ENCODE results near the gene TMEM106B. TPM values are rescaled to one million over a fixed set of nuclear protein-coding genes. Genes with fewer than 3 reads are reported as not detected.
A peak's percentile ranks its signal among the peaks of the same experiment; 100 is the strongest.
"Not testable (repeated sequence)": the region's sequence is repeated elsewhere in the genome, so short reads cannot be mapped to it uniquely, and the experiment has no call there.

The TMEM106B gene
- total and polyA plus RNA-seq, 2 experiments from 2014 or later: 48.7 to 80.5 TPM

DNA sequence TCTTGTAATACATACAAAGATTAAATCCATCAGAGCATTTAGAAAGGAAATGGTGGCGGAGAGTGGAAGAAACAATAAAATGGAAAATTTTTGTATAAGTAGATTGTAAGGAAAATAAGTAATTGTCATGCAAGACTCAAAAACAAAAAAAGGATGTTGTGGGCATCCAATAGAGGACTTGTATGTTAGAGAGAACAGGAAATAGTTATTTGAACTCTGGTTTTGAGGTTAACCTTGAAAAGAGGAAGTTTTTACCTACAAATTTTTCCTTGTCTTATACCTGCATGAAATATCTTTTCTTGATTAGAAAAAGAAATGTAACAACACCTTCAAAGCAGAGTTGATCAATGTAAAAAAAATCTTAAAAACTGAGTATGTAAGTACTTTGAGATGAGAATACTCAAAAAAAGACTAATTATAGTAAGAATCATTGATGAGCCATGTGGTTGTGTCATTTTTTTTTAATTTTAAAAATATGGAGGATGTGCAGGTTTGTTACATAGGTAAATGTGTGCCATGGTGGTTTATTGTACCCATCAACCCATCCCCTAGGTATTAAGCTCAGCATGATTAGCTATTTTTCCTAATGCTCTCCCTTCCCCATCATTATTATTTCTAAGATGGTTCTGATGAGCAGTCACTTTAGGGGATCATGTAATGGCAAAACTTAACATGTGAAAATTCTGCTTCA, 11.9 kb downstream of the TMEM106B start:
- Histone ChIP-seq H3K4me2 (ENCODE audit: unreplicated experiment) (no peak overlapping the region), H2AFZ (no peak overlapping the region), H3K36me3 (ENCODE audit: low read depth) (peaks cover 19% of the 10 kb centered on the region), H3K9me2 (ENCODE audit: insufficient read depth) (no peaks in the 10 kb centered on the region), H3F3A (ENCODE audit: insufficient read depth) (no peaks in the 10 kb centered on the region), H3K9me3 (ENCODE audit: low read depth) (no peaks in the 10 kb centered on the region), H3K27ac (no peak overlapping the region), H3K27me3 (replicated peaks; ENCODE audit: insufficient read depth) (no peaks in the 10 kb centered on the region), H3K9ac (no peak overlapping the region), H3K4me3 (no peak overlapping the region), H3K79me2 (ENCODE audit: insufficient read depth) (no peaks in the 10 kb centered on the region), H3K4me1 (ENCODE audit: insufficient read depth) (no peaks in the 10 kb centered on the region), H4K20me1 (ENCODE audit: insufficient read depth) (no peaks in the 10 kb centered on the region)
- 43 to 57% methylated on average over 1 of the region's 1 CpG for WGBS, 2 experiments (ENCODE audit: low coverage in 1 of 2, low lambda C conversion rate in 2 of 2, missing lambda C conversion rate in 2 of 2)
- TF ChIP-seq EZH2 (IDR thresholded peaks at IDR 0.05; ENCODE audit: insufficient read depth, poor library complexity, severe bottlenecking) (no peak), EZH2phosphoT487 (IDR thresholded peaks at IDR 0.05; ENCODE audit: insufficient read depth, low read depth) (no peak)
- in situ Hi-C loops (cut with MboI): no loop called here
- DNase-seq: no peak

DNA sequence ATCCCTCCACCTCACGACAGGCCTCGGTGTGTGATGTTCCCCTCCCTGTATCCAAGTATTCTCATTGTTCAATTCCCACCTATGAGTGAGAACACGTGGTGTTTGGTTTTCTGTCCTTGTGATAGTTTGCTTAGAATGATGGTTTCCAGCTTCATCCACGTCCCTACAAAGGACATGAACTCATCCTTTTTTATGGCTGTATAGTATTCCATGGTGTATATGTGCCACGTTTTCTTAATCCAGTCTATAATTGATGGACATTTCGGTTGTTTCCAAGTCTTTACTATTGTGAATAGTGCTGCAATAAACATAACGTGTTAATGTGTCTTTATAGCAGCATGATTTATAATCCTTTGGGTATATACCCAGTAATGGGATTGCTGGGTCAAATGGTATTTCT, 13.9 kb downstream of the TMEM106B start:
- in situ Hi-C loops (cut with MboI); H2AFZ ChIP-seq: not testable (repeated sequence)

DNA sequence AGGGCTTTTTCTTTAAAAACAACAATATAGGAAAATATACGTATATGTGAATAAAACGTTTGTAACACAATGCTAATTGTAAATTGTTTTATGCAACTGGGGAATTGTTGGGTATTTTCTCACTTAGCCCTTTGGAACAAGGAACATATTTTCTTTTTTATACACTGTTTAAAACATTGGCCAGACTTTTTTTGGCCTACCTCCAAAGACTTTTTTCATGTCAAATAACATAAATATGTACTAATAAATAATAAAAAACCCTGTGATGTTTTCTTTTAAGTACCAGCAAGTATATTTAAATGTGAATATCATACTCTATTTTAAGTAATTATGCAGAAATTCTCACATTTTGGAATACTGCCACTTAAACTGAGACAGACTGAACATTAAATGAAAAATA, 15.7 kb downstream of the TMEM106B start:
- no peak overlapping the region for H2AFZ ChIP-seq
- no peak overlapping the region for H3K9ac ChIP-seq
- no peak for TF ChIP-seq EZH2phosphoT487 (IDR thresholded peaks at IDR 0.05; ENCODE audit: insufficient read depth, low read depth)
- no peak overlapping the region for H3K4me2 ChIP-seq (ENCODE audit: unreplicated experiment)
- no peaks in the 10 kb centered on the region for H3K9me3 ChIP-seq (ENCODE audit: low read depth)
- no peak overlapping the region for H3K4me3 ChIP-seq
- no peaks in the 10 kb centered on the region for H3K79me2 ChIP-seq (ENCODE audit: insufficient read depth)
- no peaks in the 10 kb centered on the region for H4K20me1 ChIP-seq (ENCODE audit: insufficient read depth)
- no peak for DNase-seq
- no peaks in the 10 kb centered on the region for H3K27me3 ChIP-seq (replicated peaks; ENCODE audit: insufficient read depth)
- peaks cover 5% of the 10 kb centered on the region; the same call in 1 of the 2 replicates for H3K4me1 ChIP-seq (ENCODE audit: insufficient read depth)
- no peaks in the 10 kb centered on the region for H3K9me2 ChIP-seq (ENCODE audit: insufficient read depth)
- H3K36me3 ChIP-seq (ENCODE audit: low read depth): 0 out of 2 replicates have a peak, but pooled peaks cover 6% of the 10 kb centered on the region
- in situ Hi-C loops (cut with MboI): no loop called here
- 73 to 78% methylated on average over 2 of the region's 2 CpGs for WGBS, 2 experiments (ENCODE audit: low coverage in 1 of 2, low lambda C conversion rate in 2 of 2, missing lambda C conversion rate in 2 of 2)
- no peak overlapping the region for H3K27ac ChIP-seq
- no peaks in the 10 kb centered on the region for H3F3A ChIP-seq (ENCODE audit: insufficient read depth)

More for the DNA sequence above, 13.9 kb downstream of the TMEM106B start:
- not testable (repeated sequence) for H3K4me2 ChIP-seq (ENCODE audit: unreplicated experiment); H3K9me2 ChIP-seq (ENCODE audit: insufficient read depth); H3K9me3 ChIP-seq (ENCODE audit: low read depth); H4K20me1 ChIP-seq (ENCODE audit: insufficient read depth); H3K4me3 ChIP-seq; H3F3A ChIP-seq (ENCODE audit: insufficient read depth); H3K9ac ChIP-seq; H3K79me2 ChIP-seq (ENCODE audit: insufficient read depth); DNase-seq; H3K4me1 ChIP-seq (ENCODE audit: insufficient read depth); H3K36me3 ChIP-seq (ENCODE audit: low read depth); H3K27ac ChIP-seq; H3K27me3 ChIP-seq (replicated peaks; ENCODE audit: insufficient read depth)
- 77 to 81% methylated on average over 7 of the region's 7 CpGs for WGBS, 2 experiments (ENCODE audit: low coverage in 1 of 2, low lambda C conversion rate in 2 of 2, missing lambda C conversion rate in 2 of 2)

DNA sequence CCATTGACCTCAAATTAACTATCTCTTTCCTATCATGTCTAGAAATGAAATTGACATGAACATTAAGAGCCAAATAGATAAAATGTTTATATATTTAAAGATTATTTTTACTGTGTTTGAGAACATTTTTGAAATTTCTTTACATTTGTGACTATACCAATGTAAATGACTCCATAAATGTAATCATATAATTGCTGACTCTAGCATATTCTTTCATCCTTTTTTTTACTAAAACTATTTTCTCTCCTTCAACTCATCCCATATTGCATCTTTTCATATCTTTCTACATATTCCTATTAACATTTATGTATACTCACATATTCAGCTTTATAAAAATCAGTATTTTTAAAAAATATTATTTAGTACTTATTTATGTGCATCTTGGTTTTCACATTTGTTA, 16.9 kb downstream of the TMEM106B start:
- Histone ChIP-seq H3K4me2 (ENCODE audit: unreplicated experiment) (no peak overlapping the region), H4K20me1 (ENCODE audit: insufficient read depth) (no peaks in the 10 kb centered on the region), H3K9me3 (ENCODE audit: low read depth) (no peaks in the 10 kb centered on the region), H3K27me3 (replicated peaks; ENCODE audit: insufficient read depth) (no peaks in the 10 kb centered on the region), H3K36me3 (ENCODE audit: low read depth) (peaks cover 11% of the 10 kb centered on the region), H3K4me1 (ENCODE audit: insufficient read depth) (peaks cover 5% of the 10 kb centered on the region; the same call in 1 of the 2 replicates), H3K9me2 (ENCODE audit: insufficient read depth) (no peaks in the 10 kb centered on the region), H3K27ac (no peak overlapping the region), H3K4me3 (no peak overlapping the region), H2AFZ (no peak overlapping the region), H3K79me2 (ENCODE audit: insufficient read depth) (no peaks in the 10 kb centered on the region), H3K9ac (no peak overlapping the region), H3F3A (ENCODE audit: insufficient read depth) (no peaks in the 10 kb centered on the region)
- no peak for DNase-seq
- in situ Hi-C loops (cut with MboI): no loop called here
- TF ChIP-seq EZH2 (IDR thresholded peaks at IDR 0.05; ENCODE audit: insufficient read depth, poor library complexity, severe bottlenecking) (no peak), EZH2phosphoT487 (IDR thresholded peaks at IDR 0.05; ENCODE audit: insufficient read depth, low read depth) (no peak)

DNA sequence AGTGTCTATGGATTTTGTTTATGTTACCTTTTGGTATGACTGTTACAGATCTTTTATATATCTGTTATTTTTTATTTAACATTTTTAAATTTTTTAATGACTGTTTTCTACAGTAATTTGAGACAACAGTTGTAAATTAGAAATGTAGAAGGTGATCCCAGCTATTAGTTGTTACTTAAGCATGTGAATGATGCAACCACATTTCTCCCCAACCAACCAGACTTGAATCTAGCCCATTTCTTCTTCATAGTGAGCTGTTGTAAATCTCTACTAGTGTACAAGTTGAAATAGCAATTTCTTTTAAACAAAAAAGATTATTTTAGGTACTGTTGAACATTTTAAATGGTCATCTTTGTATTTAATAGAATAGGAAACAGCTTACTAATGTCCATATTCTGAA, 18.0 kb downstream of the TMEM106B start:
- in situ Hi-C loops (cut with MboI): no loop called here
- no peaks in the 10 kb centered on the region for H4K20me1 ChIP-seq (ENCODE audit: insufficient read depth)
- no peak overlapping the region for H3K9ac ChIP-seq
- peaks cover 11% of the 10 kb centered on the region for H3K36me3 ChIP-seq (ENCODE audit: low read depth)
- H3K4me2 ChIP-seq (ENCODE audit: unreplicated experiment): no peak overlapping the region
- no peak overlapping the region for H3K4me3 ChIP-seq
- H3K27me3 ChIP-seq (replicated peaks; ENCODE audit: insufficient read depth): no peaks in the 10 kb centered on the region
- no peaks in the 10 kb centered on the region for H3K9me2 ChIP-seq (ENCODE audit: insufficient read depth)
- H3K27ac ChIP-seq: no peak overlapping the region
- peak; percentile 55 for DNase-seq
- TF ChIP-seq EZH2 (IDR thresholded peaks at IDR 0.05; ENCODE audit: insufficient read depth, poor library complexity, severe bottlenecking) (no peak), EZH2phosphoT487 (IDR thresholded peaks at IDR 0.05; ENCODE audit: insufficient read depth, low read depth) (no peak)
- H3F3A ChIP-seq (ENCODE audit: insufficient read depth): no peaks in the 10 kb centered on the region
- no peak overlapping the region for H2AFZ ChIP-seq
- H3K4me1 ChIP-seq (ENCODE audit: insufficient read depth): peaks cover 5% of the 10 kb centered on the region; the same call in 1 of the 2 replicates
- H3K79me2 ChIP-seq (ENCODE audit: insufficient read depth): no peaks in the 10 kb centered on the region
- no peaks in the 10 kb centered on the region for H3K9me3 ChIP-seq (ENCODE audit: low read depth)
